ENCODE data around the gene CHRNA3. TPM values are rescaled to one million over a fixed set of nuclear protein-coding genes. Genes with fewer than 3 reads are reported as not detected.
A peak's percentile ranks its signal among the peaks of the same experiment; 100 is the strongest.

The CHRNA3 gene
- total RNA-seq, 1 donor from 2014 or later, result not detected

DNA sequence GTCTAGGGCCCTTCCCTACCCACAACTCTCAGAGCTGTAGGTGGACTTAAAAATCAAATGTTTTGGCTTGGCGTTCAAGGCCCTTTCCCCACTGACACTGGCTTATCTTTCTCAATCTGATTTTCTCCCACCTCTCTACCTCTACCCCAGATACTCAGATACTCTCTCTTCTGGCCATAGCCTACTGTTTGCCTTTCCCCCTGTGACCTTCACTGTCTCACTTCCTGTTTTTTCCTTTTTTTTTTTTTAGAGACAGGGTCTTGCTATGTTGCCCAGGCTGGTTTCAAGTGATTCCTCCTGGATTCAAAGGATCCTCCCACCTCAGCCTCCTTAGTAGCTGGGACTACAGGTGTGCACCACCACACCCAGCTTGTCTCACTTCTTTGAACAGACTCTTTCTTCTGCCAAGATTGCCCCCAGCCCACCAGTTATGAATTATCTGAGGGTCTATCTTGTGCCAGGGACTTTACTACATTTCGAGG lies 15.6 kb upstream of the CHRNA3 start:
- no peak for DNase-seq (ENCODE audit: low spot score)

DNA sequence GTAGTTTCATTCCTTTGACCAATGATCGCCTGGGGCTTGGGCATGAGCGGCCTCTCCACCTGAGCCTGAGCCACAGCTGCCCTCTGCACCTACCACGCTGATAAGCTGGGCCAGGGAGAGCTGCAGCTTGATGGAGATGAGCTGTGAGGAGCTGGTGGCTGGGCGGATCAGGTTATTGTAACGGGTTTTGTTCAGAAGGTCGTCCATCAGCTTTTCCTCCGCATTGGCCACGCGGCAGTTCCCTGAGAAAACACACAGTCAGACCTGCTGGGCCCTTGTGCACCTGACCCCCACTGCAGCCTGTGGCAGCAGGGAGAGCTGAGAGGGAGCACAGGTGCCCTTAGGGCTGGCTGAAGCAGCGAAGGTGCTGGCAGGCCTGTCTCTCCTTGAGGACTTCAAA lies 14.6 kb upstream of the CHRNA3 start:
- peak; percentile 62 for DNase-seq (ENCODE audit: low spot score)

DNA sequence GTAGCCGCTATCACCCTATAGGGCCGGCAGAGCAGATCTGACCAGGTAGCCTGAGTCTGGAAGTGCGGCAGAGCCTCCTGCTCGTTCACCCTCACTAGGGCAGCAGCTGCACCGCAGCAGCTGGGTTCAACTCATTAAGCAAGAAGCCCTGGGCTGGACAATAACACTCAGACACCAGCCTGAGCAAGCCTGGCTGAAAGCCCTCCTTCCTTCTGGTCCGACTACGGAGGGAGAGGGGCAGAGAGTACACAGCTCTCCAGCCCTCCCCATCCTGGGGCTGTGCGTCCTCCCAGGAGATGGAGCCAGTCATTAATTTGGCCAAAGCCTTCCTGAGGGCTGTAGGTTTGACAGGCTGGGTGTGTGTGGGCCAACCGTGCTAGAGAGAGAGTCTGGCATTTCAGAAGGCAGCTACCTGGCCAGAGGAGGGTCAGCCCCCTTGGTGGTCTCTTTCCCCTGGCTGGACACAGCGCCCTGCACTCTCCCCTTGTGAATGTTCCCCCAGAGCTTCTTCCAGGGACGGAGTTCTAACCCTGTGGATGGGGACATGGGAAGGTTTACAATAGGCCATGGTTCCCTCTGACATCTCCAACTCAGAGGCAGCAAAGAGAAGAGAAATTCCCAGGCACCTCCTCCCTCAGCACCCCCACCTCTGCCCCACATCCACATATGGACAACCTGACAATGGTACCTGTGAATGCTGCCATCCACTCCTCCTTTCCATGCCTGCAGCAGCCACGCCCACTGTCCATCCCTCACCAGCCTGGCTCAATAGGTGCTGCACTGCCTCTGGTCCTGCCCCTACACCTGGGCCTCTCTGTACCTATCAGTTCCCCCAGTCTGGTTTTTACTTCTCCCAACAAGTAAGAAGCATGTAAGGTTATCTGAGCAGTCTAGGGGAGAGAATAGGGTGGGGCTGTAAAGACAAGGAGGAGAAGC lies 13.7 kb upstream of the CHRNA3 start:
- peak; percentile 76 for DNase-seq (ENCODE audit: low spot score)

DNA sequence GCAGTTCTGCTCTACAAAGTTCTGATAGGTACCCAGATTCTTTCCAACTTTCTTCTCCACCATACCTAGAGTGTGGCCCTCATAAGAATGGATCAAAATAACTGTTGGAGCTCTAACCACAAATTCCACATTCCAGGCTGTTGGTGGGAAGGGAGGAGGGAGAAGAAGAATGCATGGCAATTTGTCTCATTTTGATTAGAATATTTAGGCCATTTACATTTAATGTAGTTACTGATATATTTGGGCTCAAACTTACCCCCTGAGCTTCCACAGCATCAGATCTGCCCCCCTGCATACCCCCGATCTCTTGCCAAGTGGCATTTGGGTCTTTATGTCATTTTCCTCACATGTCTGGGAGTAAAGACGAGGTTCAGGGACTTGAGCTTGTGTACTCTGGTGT lies 12.6 kb upstream of the CHRNA3 start:
- DNase-seq (ENCODE audit: low spot score), result no peak

DNA sequence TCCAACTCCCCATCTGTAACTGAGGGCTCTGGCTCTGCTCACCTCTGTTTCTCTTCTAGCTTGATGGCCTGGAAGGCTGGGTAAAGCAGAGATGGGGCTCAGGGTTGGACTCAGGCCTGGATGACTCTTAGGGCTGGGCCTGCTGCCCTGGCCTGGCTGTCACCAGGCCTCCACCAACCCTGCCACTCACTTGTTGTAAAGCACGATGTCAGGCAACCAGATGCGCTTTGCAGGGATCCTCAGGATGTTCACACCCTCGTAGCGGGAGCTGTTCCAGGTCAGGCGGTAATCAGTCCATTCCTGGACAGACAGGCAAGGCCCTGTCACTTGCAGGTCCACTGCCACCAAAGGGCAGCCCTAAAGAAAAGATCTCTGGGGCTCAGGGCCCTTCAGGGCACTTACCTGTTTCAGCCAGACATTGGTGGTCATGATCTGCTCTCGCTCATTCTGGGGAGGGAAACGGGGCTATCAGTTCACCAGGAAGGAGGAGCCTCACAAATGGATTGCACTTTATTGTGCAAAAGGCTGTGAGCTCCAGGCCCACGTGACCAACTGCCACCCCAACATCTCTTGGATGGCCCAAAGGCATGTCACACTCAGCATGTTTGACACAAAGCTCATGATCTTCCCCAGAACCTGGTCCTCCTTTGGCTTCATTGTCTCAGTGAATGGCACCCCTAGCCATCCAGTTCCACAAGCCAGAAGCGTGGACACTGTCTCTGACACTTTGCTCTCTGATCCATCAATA lies 10.3 kb upstream of the CHRNA3 start:
- DNase-seq (ENCODE audit: low spot score), result peak; percentile 49

DNA sequence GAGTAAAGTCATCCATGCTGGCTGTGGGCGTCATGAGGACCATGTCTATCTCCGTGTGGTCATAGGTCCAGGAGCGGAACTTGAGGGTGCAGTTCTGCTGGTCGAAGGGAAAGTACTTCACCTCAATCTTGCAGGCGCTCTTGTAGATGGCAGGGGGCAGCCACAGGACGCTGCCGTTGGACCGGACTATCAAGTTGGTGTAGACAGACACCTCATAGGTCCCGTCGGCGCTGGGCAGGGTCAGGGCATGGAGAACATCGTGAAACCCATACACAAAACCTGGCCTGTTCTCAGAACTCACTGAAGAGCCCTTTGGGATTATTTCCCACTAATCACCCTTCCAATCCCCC lies 8.9 kb upstream of the CHRNA3 start:
- DNase-seq (ENCODE audit: low spot score), result peak; percentile 77

DNA sequence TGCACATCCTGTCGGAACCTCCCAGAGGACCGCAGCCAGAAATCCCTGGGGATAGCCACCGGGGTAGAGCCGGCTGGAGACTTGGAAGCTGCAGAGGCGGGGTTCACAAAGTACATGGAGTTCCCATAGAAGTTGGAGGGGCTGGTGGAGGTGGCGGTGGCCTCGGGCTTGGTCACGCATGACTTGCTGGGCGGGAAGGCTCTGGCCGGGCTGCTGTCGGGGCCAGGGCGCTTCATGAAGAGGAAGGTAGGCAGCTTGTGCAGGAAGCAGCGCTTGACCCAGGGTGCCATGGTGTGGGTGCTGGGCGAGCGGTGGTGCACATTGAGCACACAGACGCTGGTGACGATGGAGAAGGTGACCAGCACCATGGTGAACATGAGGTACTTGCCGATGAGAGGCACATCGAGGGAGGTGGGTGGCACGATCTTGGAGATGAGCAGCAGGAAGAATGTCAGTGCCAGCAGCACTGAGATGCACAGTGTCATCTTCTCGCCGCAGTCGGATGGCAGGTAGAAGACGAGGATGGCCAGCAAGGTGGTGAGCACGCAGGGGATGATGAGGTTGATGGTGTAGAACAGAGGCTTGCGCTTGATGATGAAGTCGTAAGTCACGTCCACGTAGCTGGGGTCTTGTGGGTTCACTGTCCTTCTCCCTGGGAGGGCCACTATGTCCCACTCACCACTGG lies 8.4 kb upstream of the CHRNA3 start:
- peak; percentile 84 for DNase-seq (ENCODE audit: low spot score)

DNA sequence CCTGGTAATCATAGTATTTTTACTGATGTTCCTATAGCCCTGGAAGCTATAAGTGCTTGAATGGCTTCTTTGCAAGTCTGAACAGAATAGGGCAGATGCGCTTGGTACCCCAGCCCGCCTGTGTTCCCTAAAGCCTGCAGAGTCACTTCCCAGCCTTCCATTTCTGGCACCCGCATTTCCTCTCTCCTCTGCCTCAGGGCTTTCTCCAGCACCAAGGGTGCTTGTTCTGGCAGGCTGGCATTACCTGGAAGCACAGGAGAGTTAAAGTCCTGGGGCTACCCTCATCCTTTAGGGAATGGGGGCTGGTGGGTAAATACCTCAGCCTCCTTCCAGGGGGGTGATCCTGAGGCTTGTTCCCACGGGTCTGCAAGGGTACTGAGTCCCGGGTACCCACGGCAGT lies 7.4 kb upstream of the CHRNA3 start:
- peak; percentile 11 for DNase-seq (ENCODE audit: low spot score)

DNA sequence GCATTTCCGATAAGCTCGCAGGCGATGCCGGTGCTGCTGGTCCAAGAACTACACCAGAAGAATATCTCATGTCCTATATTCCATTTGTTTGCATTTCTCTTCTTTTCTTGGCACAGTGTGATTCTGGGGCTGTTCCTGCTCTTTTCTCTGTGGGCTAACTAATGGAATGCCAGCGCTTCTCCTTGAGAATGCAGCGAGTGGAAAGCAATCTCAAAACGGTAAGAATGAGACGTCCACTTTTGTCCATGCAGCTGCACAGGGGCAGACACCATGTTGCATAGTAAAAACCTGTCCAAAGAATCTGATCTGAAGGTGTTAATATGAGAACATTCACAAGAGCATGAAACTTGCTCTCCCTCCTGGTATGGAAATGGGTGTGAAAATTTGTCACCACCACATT lies 6.6 kb upstream of the CHRNA3 start:
- no peak for DNase-seq (ENCODE audit: low spot score)

DNA sequence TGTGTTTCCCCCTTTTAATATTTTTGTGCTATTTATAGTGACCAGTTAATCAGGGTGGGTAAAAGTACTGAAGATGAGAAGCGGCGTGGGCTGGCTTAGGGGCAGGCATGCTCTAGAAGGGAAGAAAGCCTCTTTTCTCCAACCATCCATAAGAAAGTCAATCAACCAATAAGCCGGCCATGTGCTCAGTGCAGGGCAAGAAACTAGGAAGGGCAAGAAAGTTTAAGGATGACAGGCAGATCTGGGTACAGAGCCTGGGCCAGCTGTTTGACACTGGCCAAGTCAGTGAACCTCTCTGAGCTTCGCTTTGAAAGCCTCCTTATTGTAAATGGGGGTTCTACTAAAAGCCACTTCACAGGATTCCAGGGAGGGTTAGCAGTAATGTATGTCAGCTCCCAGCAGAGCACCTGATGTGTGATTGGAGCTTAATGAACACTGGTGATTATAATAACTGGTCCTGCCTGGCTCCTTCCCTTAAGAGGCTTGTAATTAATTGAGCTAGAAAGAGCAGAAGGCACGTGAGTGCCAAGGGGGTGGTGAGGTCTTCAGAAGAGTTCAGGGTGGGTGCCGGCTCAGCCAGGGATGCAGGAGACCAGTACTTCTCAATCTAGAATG lies 5.7 kb upstream of the CHRNA3 start:
- DNase-seq (ENCODE audit: low spot score), result no peak

DNA sequence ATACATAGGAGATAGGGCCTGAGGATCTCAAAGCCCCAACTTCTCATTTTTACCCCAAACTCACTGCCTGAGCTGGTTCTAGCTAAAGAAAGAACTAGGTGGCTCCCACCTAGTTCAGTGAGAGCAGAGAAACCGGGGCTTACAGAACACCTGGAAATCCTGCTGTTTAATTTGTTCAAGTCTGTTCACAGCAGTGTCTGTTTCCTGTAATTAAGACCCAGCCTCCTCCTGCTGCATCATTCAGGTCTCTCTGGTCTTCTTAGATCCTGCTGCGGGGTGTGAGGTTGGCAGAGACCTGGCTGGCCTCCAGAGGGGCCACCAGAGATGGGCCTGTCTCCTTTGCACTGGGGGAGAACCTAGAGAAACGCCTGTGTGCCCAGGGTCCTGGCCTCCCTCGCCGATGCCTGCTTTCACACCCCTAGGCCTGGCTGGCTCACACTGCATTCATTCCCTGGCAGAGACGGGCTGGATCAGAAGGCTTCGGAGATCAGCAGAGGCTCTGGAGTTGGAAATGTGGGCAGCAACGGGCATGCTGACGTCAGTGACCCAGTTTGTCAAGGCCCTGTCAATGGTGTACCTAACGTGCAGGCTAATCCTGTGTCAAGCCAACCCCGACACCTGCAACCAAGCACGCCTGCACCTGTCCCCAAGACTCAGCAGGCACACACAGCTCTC lies 4.9 kb upstream of the CHRNA3 start:
- DNase-seq (ENCODE audit: low spot score), result peak; percentile 68

DNA sequence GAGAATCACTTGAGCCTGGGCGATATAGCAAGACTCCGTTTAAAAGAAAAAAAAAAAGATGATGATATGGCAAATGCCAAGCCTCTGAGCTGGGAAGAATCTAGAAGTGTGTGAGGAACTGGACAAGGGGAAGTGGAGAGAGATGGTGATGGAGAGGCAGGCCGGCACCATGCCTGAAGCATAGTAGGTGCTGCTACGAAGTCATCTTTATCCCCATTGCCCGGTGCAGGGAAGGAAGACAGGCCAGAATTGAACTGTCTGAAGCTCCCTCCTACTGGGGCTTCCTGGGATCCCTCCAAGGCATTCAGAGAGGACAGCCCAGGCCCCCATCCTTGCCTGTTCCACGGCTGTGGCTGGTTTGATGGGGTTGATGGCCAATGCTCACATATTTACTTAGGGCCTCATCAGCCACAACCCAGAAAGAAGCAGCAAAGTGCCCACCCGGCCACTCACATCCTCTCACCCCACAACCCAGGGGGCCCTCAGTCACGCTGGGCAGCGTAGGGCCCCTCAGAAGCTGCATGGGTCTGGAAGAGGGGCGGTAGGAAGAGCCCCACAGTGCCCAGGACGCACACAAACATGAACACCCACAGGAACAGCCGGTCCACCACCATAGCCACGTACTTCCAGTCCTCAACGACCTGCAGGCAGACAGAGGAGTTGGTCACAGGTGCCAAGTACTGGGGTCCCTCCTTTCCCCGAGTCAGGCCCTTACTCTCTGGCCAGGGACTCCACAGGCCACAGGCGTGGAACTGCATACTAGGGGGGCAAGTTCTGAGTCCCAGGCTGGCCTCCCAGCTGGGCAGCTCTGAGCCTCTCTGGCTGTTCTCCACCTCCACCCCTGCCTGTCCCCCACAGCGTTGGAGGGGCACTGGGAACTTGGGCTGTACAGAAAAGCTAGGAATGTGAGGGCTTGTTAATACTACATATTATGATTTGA lies 4.1 kb upstream of the CHRNA3 start:
- peak; percentile 87 for DNase-seq (ENCODE audit: low spot score)

DNA sequence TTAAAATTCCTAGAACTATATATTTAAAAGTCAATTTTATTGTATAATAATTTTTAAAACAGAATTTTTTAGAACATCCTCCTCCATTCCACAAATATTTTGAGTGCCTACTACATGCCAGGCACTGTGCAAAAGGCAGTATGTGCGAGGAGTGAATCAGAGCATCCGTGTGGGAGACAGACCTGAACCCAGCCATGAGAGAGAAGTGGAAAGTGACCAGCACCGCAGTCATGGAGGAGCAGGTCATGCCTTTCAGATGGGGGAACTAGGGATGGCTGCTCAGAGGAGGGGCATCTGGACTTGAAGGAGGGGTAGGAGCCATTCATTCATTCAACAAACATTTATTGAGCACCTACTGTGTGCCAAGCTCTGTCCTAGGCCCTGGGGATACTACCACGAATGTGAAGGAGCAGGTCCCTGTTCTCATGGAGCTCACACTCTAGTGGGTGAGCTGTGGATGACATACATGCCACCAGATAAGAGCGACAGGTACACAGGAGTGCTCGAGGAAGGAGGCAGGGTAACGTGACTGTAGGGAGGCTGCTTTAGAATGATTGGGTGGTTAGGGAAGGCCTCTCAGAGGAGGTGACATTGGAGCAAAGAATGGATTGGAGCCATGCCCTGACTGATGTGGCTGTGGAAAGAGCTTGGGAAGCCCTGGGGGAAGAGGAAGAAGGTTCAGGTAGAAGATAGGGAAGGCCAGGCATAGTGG lies 3.1 kb upstream of the CHRNA3 start:
- DNase-seq (ENCODE audit: low spot score), result peak; percentile 39

DNA sequence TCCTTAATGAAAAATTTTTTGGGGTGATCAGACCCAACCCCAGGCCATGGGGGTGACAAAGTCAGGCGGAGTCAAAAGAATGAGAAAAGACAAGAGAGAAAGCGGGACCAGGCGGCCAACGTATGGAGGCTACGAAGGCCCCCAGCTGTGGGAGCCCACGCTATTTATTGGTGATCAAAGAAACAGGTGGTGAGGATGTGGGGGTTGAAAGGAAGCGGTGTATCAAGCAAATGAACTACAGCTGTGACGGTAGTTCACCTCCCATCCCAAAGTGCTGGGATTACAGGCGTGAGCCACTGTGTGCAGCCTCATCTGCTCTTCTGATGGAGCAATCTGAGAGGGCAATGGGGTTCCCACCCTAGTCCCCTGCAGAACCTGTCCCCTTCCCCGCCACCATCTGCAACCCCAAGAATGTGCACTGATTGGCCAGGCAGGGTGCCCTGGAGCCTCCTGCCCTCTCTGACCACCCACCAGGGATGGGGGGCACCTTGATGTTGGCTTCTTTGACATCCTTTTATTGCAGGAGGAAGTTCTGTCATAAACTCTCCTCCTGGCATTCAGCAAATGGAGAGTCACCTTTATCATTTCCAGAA lies 1.1 kb upstream of the CHRNA3 start:
- peak; percentile 81 for DNase-seq (ENCODE audit: low spot score)

DNA sequence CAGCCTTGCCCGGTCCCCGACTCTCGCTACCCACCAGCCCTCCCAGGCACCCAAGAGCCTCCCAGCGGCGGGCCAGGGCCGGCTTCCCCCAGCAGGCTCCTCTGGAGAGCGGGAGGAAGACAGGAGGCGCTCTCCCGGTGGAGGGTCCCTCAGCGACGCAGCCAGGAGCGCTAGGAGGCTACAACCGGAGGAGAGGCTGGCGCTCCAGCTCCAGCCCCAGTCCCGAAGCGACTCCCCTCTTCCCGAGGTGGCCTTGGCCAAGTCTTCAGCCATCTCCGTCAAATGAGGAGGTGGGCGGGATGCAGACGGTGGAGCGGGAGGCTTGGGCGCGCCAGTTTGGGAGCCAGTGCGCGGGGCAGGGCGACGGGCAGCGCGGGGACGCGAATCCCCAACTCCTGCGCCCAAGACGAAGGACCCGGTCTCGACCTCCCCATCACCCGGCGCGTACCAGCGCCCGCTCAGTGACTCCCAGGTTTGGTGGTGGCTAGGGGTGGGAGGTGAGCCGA lies 722 bp downstream of the CHRNA3 start:
- DNase-seq (ENCODE audit: low spot score), result peak; percentile 81

DNA sequence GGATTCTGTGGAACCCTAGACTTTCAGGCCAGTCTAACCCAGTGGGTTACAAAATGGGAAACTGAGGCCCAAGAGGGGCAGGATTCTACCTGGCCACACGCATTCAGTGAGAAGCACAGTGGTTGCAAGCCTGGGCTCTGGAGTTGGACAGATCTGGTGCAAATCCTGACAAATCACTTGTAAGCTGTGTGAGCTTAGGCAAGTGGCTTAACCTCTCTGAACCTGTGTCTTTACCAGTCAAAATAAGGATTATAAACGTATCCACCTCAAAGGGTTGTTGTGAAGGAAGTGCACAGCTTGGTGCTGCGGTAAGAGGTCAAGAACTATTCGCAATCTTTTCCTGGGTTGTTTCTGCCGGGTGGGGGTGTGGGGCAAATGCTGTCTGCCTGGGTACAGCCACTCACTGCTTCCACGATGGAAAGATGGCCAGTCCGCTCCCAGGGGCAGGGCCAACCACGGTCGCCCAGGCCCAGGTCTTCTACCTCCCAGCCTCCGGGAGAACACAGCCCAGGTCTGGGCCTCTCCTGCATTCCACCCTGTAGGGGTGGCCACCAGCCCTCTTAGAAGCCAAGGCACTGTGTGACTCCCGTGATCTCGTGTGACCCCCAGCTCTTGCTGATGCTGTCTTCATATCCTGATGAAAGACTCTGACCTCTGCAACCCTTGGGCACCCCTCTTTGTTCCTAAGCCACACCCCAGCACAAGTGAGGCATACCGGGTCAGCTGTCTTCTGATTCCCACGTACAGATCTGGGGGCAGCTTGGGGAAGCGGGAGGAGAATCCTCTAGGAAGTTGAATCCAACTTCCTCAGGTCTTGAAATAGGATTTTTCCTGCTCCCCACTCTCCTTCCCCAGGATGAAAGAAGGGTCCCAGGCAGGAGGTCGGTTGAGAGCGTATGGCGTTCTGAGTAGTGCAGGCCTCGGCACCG lies 1.5 kb downstream of the CHRNA3 start:
- DNase-seq (ENCODE audit: low spot score), result peak; percentile 75

DNA sequence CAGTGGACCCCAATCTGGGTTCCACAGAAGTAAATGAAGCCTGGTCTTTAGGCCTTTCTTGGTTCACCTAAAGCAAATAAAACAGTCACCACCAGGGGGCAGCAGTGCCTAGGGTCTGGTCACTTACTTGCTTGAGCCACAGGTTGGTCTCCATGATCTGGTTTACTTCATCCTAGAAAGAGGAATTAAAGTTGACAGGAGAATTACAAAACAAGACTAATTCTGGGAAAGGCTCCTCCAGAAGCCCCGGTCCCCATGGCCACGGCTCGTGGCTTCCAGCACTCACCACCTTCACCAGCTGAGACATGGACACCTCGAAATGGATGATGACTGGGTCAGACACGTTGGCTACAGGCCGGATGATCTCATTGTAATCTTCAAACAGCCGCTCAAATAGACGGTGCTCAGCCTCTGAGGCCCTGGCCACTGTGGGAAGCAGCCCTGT lies 2.3 kb downstream of the CHRNA3 start:
- DNase-seq (ENCODE audit: low spot score), result peak; percentile 90

Data from mesenteric fat pad (tissue), 1 donor.